ENCODE data around the gene DMTF1.
"Not testable (repeated sequence)": the region's sequence is repeated elsewhere in the genome, so short reads cannot be mapped to it uniquely, and the experiment has no call there.

DMTF1 gene

DNA sequence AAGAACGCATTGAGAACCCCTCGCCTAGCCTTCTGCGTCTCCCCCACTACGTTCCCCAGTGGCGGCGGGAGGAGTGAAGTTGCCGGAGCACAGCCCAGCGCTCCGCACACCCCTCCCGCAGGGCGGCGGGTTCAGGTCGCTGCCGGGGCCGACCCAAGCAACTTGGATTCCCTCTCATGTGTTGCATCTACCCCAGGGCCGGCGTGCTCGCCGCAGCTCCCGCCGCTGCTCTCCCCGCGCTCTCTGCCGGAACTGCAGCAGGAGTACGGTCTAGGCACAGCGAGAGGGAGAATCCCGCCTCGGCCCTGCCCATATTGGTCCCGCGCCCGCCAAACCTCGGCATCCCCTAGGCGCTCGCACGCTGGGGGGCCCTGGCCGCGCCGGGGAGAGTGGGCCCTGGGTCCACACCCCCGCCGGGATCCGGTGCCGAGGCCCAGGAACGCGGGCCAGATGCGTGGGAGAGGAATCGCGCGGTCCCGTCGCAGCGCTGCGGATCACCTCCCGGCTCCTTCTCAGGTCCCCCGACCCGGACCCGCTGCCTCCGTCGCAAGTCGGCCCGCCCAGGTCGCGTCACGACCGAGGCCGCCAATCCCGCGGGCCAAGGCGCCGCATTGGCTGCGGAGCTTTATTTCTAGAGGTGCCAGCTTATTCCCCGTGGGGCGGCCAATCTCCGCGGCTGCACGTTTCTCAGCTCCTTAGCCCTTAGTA, 67.9 kb downstream of the DMTF1 start:
- peak; percentile 91 for DNase-seq (ENCODE audit: low read depth, low spot score)

DNA sequence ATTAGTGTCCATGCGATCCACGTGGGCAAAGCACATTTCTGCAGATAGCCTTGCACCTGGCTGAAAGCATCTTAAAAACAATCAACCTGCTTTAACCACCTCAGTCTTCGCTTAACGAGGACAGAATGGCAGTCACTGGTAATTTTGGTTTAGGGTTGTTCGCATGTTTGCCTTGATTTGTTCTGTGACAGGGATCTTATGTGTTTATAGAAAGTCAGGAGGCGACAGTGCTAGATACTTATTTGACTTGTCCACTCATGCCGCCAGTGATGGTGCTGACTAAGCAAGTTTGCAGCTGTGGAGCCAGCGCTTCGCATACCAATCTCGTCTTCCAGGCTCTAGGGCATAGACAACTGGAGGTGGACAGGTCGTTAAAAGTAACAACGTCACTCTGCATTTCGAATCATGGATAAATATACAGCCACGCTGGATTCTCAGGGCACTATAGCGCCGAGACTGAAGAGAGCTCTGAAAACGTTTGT, 68.5 kb downstream of the DMTF1 start:
- DNase-seq (ENCODE audit: low read depth, low spot score): no peak

DNA sequence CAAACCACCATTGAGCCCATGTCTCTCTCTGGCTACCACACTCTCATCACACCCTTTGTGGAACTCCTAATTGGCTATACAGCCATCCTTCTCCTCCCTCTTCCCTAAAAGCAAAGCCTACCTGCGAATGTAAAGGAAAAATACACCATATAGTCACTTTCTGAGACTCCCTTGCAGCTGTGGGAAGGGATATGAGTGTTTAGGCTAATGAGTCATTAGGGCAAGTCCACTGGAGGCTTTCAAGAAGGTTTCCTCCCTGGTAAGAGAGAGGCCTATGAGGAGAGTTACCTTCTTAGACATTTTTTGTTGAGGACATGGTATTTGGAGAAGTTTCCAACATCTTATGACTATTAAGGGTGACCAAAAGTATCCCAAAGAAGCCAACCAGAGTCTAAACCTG, 71.4 kb downstream of the DMTF1 start:
- DNase-seq (ENCODE audit: low read depth, low spot score): no peak

DNA sequence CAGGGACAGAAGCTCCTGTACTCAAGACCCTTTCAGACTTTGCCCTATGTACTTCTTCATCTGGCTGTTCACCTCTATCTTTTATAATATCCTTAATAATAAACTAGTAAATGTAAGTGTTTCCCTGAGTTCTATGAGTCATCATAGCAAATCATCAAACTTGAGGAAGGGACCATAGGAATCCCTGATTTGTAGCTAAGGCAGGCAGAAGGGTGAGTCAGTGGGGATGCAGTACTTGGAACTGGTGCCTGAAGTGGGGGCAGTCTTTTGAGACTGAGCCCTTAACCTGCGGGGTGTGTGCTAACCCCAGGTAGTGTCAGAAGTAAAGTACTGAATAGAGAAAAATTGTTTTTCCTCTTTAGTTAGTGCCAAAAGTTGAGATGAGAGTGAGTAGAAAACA, 73.4 kb downstream of the DMTF1 start:
- peak; percentile 16 for DNase-seq (ENCODE audit: low read depth, low spot score)

DNA sequence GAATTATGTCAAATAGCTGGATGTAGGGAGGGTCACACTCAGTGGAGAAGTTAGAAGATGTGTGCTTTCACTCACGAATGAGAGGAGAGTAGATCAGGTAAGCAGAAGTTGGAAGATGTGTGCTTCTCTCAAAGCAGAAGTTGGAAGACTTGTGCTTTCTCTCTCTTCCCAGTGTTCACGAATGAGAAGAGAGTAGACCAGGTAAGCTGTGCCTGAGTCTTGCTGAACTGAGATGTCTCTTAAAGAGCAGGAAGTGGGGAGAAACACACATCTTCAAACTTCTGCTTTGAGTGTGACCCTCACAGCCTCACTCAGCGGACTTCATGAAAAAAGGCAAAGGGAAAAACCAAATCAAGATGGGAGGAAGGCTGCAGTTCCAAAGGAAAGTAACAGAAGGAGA, 74.2 kb downstream of the DMTF1 start:
- no peak for DNase-seq (ENCODE audit: low read depth, low spot score)

DNA sequence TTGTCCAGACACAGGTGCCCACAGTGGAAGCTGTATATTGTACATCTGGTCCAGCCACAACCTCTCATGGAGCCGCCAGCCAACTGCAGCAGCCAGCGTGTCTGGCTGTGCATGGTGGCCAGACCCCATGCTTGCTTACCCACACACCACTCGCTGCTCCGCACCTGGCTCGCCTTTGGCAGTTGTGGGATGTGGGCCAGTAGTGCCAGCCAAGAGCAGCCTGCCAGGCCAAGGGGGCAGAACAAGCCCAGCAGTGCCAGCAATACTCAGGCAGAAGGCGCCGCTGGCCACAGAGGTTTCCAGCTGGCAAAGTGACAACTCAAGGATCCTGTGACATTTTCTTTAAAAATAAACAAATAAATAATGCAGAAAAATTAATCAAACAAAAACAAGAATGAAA, 79.0 kb downstream of the DMTF1 start:
- peak; percentile 51 for DNase-seq (ENCODE audit: low read depth, low spot score)

DNA sequence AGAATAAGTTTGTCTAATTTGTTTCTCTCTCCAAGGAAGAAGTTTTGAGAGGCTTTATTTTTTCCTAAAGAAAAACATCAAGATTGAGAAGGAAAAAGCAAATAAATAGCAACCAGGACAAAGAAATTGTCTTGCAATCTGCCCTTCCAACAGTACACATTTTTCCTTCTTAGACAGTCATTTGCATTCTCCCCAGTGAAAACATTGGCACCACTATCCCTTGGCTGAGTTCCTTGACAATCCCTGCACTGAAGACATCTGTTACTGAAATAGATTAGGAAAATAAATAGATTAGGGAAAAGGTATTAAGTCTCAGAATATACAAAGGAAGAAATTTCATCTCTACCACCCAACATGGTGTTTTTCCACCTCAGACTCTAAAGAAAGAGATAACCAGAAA, 79.5 kb downstream of the DMTF1 start:
- peak; percentile 65 for DNase-seq (ENCODE audit: low read depth, low spot score)

DNA sequence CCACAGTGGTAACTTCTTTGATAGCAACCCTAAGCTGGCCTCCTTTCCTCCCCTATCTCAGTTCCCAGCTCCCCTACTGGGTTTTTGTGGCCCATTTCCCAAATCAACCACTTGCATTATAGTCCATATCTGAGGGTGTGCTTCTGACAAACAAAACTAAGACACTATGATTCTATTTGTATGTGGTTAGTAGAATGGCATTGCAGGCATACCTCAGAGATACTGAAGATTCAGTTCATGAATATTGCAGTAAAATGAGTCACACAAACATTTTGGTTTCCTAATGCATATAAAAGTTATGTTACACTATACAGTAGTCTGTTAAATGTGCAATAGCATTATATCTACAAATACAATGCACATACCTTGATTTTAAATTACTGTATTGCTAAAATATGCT, 82.7 kb downstream of the DMTF1 start:
- DNase-seq (ENCODE audit: low read depth, low spot score): peak; percentile 21

DNA sequence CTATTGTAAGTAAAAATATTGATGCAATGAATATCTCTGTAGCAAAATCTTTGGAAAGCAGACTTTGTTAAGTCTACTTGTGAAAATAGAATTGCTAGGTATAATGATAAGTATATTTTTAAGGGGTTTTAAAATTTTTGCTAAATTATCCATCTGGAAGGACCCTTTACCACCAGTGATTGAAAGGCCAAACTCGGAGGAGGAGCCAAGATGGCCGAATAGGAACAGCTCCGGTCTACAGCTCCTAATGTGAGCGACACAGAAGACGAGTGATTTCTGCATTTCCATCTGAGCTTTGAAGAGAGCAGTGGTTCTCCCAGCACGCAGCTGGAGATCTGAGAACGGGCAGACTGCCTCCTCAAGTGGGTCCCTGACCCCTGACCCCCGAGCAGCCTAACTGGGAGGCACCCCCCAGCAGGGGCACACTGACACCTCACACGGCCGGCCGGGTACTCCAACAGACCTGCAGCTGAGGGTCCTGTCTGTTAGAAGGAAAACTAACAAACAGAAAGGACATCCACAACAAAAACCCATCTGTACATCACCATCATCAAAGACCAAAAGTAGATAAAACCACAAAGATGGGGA, 86.3 kb downstream of the DMTF1 start:
- DNase-seq (ENCODE audit: low read depth, low spot score): not testable (repeated sequence)

DNA sequence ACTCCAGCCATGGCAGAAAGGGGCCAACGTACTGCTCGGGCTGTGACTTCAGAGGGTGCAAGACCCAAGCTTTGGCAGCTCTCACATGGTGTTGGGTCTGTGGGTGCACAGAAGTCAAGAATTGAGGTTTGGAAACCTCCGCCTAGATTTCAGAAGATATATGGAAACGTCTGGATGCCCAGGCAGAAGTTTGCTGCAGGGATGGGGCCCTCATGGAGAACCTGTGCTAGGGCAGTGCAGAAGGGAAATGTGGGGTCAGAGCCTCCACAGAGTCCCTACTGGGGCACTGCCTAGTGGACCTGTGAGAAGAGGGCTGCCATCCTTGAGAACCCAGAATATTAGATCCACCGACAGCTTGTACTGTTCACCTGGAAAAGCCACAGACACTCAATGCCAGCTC, 93.4 kb downstream of the DMTF1 start:
- DNase-seq (ENCODE audit: low read depth, low spot score): not testable (repeated sequence)

Measured in astrocyte of the hippocampus (primary cell).